ENCODE measurements around the gene YJU2. TPM values are rescaled to one million over a fixed set of nuclear protein-coding genes. Genes with fewer than 3 reads are reported as not detected.
A peak's percentile ranks its signal among the peaks of the same experiment; 100 is the strongest.
"Not testable (repeated sequence)": the region's sequence is repeated elsewhere in the genome, so short reads cannot be mapped to it uniquely, and the experiment has no call there.

YJU2 gene
- total and polyA plus RNA-seq, 2 of the 8 experiments (the other 6 are each of a cell fraction or from before 2014, with no cell fraction given): 26.8 to 27.7 TPM

- H4K91ac ChIP-seq (replicated peaks; ENCODE audit: insufficient read length, low read length); H2BK5ac ChIP-seq (ENCODE audit: low read depth, low read length); FAIRE-seq; H3K4me1 ChIP-seq (replicated peaks in 1 of 4; ENCODE audit: control insufficient read depth in 3 of 4, insufficient read depth in 4 of 4, low read length in 3 of 4); H3K18ac ChIP-seq (ENCODE audit: extremely low read depth, low read length); H4K20me1 ChIP-seq (replicated peaks in 1 of 2; ENCODE audit: control insufficient read depth in 1 of 2, insufficient read depth in 2 of 2, low read length in 2 of 2); H2BK20ac ChIP-seq (ENCODE audit: low read length); H3K23me2 ChIP-seq (ENCODE audit: low read depth, low read length); H3K9me3 ChIP-seq (ENCODE audit: insufficient read depth in 2 of 2, low read depth in 1 of 2, low read length in 1 of 2); H4K5ac ChIP-seq (ENCODE audit: insufficient read length, low read depth, low read length); H3K9ac ChIP-seq (replicated peaks in 1 of 4; ENCODE audit: extremely low read depth in 1 of 4, low read depth in 3 of 4, low read length in 3 of 4); H3K4ac ChIP-seq (replicated peaks; ENCODE audit: insufficient read length, low read depth, low read length); H3K27ac ChIP-seq (ENCODE audit: low read depth, low read length); H3K79me1 ChIP-seq (ENCODE audit: low read depth, low read length); H3K14ac ChIP-seq (ENCODE audit: insufficient read length); DNase-seq (ENCODE audit: low read depth in 1 of 2, low spot score in 2 of 2); H3K56ac ChIP-seq (replicated peaks; ENCODE audit: insufficient read length, low read depth, low read length); H2AK5ac ChIP-seq (ENCODE audit: low read depth, low read length); H3K27me3 ChIP-seq (replicated peaks in 1 of 4; ENCODE audit: control insufficient read depth in 3 of 4, extremely low read depth in 1 of 4, insufficient read depth in 3 of 4, low read length in 3 of 4); H3K79me2 ChIP-seq (ENCODE audit: control insufficient read depth in 1 of 2, insufficient read depth in 2 of 2, low read length in 2 of 2); H2BK120ac ChIP-seq (replicated peaks; ENCODE audit: low read depth, low read length); H3K23ac ChIP-seq (ENCODE audit: insufficient read length): not testable (repeated sequence)
- Histone ChIP-seq H4K8ac (ENCODE audit: extremely low read depth, insufficient read depth, low read length) (peak overlapping the region; percentile 90; the same call in 1 of the 2 replicates), H3K36me3 (ENCODE audit: control insufficient read depth in 2 of 4, insufficient read depth in 4 of 4, low read length in 3 of 4) (peaks cover 14 to 18% (median 16%) of the 10 kb centered on the region in 4 experiments), H2BK12ac (ENCODE audit: low read depth, low read length) (peak overlapping the region; percentile 12; the same call in 1 of the 2 replicates), H2AFZ (ENCODE audit: low read length) (peak overlapping the region; percentile 56; the same call in 1 of the 2 replicates), H3K4me2 (ENCODE audit: insufficient read depth in 1 of 2, low read depth in 2 of 2, low read length in 2 of 2) (peak overlapping the region; percentile 72 to 77; a peak in 2 of 4 replicates), H2BK15ac (ENCODE audit: low read length) (peak overlapping the region; percentile 95; the same call in 1 of the 2 replicates), H3K4me3 (ENCODE audit: extremely low read depth in 1 of 4, insufficient read depth in 2 of 4, low read depth in 3 of 4, low read length in 4 of 4) (peak overlapping the region in 2 of 4 experiments; percentile 44 to 79; a peak in 3 of 8 replicates)
- WGBS, 2 experiments (ENCODE audit: extremely low coverage in 1 of 2, insufficient coverage in 1 of 2, insufficient read length in 1 of 2, insufficient replicate concordance in 2 of 2, low coverage in 1 of 2, low lambda C conversion rate in 2 of 2, missing lambda C conversion rate in 1 of 2): 91% methylated on average over 6 of the region's 6 CpGs; no CpG with 5 or more reads in 1 of the 2 experiments
- ChIA-PET CTCF (ENCODE audit: partially characterized antibody) (interaction anchor here (5.3 kb wide), 1 partner anchor 12 kb away, joined by 25 read pairs; no protein-coding TSS in a partner anchor), POLR2A (ENCODE audit: partially characterized antibody) (interaction anchor here (1.4 kb wide), 1 partner anchor 9 kb away, joined by 3 read pairs; no protein-coding TSS in a partner anchor)
These were observed 942 bp upstream of the YJU2 start for GRCh38 chr19:4245938-4246337.
